RPMI7951 (cell line): ENCODE data around the gene DCXR. TPM values are rescaled to one million over a fixed set of nuclear protein-coding genes. Genes with fewer than 3 reads are reported as not detected.

Experiments used
- DNase-seq: peaks from one replicate; pipeline ENCODE4 v3.0.0-alpha.2; 2012; ENCODE audit warnings: low read depth
- total RNA-seq: library from RNA; depleted of rRNA; stranded (reverse); fragments of >200 nt; shearing (Covaris generic); gene quantifications from 2 replicates; pipeline ENCODE4 v1.2.3, GENCODE V29; 2014

Gene DCXR
- total RNA-seq, 1 experiment from 2014 or later: 82.2 TPM

DNA sequence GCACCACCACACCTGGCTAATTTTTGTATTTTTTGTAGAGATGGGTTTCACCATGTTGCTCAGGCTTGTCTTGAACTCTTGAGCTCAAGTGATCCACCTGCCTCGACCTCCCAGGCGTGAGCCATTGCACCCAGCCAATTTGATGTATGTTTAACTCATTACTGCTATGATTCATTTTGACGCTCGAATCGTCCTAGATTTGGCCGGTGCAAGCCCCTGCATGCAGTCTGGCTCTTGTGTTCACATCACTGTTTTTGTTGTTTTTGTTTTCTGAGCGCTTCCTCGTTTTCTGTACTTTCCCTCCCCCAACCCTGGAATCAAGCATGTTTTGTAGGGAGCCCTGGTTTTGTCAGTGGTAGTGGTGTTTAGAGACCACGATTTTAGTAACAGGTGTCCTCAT is 35.9 kb upstream of the DCXR start:
- DNase-seq: no peak

DNA sequence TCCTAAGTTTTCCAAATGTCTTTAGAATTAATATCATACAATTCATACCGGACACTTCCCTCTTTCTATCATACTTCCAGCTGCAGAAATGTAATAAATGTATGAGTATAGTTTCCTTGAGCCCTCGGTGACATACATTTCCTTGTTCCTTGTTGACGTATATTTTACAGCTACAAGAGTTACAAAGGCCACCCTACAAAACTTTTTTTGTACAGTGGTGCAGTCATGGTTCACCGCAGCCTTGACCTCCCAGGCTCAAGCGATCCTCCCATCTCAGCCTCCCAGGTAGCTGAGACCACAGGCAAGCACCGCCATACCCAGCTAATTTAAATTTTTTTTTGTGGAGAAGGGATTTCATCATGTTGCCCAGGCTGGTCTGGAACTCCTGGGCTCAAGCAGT is 35.3 kb upstream of the DCXR start:
- DNase-seq: no peak

DNA sequence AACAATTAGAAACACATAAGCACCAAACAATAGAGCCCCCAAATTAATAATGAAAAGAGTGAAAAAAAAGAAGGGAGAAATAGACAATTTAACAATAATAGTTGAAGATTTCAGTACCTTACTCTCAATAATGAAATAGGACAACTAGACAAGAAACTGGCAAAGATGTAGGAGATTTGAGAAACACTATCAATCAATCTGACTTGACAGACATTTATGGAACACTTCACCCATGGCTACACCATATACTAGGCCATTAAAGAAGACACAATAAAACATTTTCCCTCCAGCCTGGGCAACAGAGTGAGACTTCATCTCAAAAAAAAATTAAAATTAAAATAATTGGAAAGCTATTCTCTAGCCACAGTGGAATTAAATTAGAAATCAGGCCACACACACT is 33.1 kb upstream of the DCXR start:
- no peak for DNase-seq

DNA sequence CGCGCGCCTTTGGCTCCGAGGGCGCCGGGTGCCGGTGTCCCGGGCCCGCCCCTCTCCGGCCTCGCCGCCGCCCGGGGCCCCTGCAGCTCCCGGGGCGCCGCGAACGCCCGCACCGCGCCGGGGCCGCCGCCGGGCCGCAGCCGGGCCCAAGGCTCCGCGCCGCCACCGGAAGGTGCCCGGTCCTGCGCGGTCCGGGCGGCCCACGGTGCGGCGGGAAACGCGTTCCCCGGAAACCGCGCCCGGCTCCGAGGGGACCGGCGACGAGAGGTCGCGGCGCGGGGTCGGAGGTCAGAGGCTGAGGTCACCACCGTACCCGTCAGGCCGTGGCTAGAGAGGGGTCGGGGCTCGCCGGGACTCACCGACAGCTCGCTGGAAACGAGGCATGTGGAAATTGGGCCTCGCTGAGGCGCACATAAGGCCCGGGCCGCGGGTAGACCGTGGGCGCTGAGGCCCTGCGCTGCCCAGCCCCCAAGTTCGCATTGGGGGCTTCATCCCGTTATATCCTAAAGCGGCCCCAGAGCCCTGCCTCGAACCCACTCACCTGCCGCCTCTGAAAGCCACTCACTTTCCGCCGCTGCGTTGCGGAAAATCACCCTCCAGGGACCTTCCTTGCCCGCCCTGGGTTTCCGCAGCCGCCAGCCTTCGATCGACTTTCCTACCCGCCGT is 28.3 kb upstream of the DCXR start, which contains the start of gene DUS1L:
TSS of gene DUS1L (minus strand) at position 167 of the 666 bp plus-strand sequence. CDS start 745 bp downstream, outside the sequence.
- peak; percentile 43 for DNase-seq

DNA sequence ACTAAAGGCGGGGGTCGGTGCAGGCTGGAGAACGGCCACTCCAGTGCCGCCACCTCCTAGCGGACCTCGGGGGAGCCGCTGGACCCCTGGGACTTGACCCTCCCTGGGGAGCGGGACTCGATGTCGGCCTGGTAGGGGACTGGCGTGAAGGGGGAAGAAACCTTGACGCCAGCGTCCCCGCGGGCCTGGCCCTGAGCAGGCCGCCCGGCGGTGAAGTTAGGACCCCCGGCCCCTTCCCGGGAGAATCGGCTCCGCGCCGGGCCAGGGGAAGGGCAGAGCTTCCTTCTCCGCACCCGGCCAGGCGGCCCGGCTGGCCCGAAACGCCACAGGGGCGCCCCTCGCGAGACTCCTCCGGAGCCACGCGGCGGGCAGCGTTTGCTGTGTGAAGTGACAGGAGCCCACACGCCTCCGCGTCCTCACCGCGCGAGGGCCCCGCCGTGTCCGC is 27.7 kb upstream of the DCXR start:
- peak; percentile 23 for DNase-seq

DNA sequence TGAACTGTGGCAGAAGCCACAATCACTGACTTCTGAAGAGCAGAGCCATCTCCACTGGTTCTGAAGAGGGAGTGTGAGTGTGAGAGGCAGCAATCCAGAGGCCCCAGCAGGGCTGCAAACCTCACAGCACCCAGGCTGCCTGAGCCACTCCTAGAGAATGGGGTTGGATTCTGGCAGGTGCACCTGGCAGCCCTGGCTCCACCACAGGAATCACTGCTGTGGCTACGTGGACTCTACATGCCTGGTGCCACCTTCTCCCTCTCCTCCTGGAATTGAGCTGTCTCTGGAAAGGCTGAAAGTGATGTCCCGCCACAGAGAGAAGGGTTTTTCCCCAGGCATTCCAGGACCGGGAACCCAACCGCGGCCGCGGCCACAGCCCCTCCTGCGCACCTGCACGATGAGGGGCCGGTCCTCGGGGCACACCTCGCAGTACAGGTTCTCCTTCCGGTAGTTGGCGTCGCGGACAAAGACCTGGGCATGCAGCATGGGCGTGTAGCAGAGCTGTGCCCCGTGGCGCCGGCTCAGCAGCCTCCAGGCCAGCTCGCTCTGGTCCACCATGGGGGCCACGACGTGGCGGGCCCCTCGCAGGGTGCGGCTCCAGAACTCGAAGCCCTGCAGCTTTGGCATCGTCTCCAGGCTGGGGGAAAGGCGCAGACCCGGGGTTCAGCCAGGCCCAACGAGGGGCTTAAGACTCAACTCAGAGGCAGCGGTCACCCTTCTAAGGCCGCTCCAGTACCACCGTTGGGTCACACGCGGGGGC is 27.1 kb upstream of the DCXR start:
- DNase-seq: no peak

DNA sequence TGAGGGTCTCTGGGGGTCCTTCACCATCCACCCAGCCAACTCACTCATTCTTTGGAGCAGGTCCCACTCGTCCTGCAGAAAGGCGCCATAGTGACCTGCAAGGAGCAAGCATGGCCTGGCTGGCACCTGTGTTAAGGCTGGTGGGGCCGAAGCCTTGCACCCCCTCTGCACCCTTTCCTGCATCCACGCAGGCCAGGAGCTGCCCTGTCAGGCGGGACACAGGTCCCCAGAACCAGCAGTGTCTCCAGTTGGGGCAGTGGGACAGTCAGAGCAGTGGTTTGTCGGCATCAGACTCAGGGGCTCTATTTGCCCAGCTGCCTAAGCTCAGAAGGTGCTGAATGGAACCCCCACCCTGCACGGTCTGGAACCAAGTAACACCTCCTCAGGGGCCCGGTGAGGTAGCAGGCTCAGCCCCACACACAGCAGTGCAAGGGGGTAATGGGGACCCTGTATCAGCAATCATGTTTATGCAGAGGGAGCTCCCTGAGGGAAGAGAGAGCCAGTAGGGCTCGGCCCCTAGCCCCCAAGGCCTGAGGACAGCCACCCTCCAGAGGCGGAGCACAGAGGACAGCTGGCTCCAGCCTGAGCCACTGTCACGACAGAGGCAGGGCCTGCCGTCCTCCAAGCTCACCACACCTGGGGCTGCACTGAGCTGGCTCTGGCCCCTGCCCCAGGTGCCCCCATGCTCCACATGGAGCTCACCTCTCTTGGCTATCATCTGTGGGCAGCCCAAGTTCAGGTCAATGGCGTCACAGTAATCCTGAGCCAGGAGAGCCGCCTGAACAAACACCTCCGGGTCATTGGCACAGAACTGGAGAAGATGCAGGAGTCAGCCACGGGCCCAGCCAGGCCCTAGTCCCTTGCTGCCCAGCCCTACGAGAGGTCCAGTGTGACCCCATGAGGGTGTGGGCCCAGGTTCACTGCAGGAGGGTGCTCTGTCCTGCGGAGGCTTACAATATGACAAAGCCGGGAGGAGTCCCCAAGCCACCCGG is 26.2 kb upstream of the DCXR start:
- no peak for DNase-seq

DNA sequence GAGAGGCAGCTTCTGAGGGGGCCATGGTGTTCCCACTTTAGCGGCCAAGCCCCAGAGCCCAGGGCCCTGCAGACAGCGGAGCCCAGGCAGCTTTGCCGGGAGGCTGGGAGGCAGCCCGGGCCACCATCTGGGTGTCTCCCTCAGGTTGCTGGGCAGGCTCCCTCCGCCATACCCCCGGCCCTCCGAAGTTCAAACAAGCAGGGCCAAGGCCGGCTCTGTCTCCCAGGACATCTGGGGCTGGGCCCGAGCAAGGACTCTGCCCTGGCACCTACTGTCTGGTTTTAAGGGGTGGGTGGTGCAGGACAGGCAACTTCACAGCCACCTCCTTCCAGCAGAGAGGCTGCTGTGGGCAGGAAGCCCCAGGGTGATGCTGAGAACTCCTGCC is 25.5 kb upstream of the DCXR start:
- DNase-seq: no peak

DNA sequence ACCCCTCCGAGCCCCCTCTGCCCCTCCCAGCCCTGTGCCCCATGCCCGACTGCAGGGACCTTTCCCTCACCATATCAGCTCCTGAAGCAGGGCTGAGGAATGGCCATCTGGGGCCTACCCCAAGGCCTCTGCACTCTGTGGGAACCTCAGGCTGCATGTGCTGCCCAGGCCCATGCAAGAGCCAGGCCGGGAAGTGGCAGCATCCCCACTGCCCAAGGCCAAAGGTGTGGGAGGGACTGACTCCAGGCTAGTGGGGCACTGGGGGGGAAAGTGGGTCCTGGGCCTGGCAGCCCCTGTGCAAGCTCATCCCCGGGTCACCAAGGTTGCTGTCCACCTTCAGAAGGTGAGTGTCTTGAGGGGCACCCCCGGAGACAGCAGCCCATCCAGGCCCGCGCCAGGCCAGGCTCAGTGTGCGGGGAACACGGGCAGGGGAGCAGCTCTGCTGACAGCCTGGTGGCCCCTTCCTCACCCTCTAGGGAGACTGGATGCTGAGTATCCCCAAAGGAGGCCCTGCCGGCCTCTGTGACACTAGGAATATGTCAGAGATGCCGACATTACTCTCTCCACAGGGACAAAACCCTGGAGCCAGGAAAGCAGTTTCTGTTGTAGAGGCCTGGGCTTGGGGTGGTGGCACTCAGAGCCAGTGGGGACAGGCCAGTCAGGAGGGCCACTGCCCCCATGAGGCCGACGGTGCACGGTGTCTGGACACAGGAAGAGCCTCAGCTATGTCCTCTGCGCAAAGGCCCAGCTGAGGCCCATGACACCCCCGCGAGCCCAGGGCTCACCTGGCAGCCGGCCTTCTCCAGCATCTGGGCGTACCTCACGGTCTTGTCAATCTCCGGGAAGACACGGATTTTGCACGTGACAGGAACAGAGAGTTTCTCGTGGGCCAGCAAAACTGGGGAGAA is 24.8 kb upstream of the DCXR start:
- no peak for DNase-seq

DNA sequence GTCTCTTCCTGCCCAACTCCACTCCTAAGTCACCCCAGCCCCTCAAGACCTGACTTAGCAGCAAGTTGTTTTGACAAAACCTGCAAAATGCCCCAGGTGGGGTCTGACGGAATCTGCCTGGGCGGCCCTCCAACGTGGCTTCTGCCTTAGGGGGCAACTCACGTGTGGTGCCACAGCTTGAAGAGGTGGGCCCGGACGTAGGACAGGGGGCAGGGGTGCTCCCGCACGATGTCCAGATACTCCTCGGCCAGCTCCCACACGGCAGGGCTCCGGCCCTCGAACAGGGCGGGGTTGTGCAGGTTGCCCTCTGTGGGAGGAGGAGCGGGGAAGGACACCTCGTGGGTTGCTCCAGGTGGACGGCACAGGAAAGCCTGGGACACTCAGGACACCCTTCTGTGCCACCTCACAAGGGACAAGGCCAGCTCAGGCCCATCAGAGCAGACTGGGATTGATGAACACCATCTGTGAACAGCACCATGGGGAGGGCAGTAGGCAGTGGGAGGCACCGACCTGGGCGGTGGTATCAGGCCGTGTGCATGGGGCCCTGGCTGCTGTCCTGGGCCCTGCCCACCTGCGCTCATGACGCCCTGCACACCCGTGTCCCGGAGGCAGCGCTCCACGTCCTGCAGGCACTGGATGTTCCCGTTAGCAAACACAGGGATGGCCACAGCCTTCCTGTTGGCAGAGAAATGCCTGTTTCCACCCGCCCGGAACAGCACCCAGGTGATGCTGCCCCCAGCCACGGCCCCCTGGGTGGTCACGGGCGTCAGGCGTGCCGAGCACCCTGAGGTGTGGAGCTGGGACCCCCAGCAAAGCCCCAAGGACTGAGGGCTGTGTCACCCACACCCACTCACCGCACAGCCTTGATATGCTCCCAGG is 23.8 kb upstream of the DCXR start:
- DNase-seq: no peak

DNA sequence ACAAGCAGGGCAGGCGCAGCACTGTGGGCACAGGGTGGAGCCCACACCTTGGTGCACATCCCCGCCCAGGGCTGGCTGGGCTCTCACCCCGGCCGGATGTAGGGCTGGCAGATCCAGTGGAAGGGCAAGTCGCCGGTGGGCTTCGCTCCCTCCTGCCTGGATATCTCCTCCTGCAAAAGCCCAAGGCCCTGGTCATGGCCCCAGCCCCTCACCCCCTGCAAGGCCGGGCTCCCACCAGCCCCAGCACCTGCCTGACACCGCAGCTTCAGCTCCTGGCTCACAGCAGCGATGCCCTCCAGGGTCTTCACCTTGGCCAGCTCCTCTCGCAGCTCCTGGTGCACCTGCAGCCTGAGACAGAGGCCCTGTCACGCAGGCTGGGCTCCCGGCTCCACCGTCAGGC is 23.1 kb upstream of the DCXR start:
- no peak for DNase-seq

DNA sequence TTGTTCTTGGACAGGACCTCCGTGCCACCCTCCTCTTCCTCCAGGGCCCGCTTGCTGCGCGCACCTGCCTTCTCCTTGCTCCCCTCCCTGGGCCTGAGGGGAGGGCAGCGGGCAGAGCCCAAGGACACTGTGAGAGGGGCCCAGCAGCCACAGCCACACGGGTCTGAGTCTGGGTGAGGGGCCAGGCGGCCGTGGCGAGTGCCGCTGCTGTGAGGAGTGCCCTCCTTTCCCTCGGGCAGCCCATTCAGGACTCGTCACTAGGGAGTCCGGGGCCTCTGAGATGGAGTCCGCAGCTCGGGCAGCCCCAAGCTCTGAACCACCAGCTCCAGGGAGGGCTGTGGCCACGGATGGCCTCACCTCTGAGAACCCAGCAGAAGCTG is 22.5 kb upstream of the DCXR start:
- DNase-seq: no peak

DNA sequence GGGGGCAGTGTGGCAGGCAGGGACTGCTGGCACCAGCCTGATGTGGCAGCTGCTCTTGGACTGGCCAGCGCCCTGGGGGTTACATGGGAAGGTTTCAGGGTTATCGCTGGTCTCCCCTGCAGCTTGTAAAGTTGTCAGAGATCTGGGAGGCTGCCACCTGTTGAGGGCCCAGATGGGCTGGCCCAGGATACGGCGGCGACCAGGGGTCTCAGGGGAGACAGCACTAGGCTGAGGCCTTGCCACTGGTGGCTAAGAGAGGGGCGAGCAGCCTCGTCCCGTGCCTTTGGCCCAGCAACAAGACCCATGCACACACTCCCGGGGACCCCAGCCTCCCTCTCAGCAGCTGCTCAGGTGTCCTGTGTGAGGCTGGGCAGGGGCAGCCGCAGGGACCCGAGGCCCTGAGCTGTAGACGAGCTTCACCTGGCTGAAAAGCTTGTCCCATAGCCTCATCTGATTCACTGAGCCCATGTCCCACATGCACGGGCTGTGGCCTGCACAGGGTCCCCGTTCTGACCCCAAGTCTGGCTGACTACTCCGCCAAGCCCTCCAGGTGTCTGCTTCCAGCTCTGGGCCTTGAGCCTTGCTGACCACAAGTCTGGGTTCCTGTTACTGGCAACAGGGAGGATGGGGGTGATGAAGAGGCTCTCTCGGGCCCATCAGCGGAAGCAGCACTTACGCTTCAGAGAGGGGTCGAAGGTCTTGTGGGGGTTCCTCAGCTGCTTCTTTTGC is 21.9 kb upstream of the DCXR start:
- DNase-seq: no peak

DNA sequence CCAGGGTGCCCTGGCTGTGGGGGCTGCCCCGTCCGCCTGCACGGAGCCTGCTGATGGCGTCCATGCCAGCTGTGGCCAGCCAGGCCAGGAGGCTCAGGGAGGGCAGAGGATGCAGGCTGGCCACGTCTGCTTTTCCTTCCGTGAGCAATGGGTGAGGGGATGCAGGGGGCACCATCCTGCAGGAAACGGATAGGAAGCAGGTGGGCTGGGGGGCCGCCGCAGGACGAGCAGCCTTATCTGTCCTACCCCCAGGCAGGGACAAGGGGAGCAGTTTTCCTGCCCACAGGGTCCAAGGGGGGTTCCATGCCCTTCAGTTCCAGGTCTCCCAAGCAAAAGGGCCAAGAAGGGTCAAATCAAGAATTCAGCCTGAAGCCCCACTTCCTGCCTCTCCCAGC is 21.4 kb upstream of the DCXR start:
- DNase-seq: no peak

DNA sequence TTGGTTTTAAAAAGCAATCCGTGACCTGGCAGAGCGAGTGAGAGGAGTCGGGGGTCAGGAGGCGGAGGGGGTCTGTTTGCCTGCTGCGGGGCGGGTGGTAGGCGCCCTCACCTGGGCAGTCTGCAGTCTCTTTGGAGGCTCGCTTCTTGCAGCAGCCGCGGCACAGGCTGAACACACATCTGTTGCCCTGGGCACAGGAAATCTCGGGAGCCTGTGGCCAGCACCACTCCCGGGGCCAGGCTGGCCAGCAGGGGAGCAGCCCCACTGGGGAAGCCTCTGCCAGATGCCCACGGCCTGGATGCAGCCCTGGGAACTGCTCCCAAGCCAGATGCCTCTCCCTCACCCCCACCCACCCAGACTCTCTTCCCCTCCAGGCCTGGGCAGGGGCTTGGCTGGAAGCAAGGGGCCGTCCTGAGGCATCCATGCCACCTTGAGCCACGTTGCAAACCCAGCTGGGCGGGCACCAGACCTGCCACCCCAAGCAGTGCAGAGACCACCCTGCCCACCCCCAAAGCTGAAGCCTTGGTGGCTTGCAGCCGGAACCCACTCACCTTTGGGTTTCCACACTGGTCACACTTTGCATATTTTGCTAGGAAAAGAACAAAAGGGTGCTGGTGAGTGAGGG is 20.8 kb upstream of the DCXR start:
- no peak for DNase-seq

DNA sequence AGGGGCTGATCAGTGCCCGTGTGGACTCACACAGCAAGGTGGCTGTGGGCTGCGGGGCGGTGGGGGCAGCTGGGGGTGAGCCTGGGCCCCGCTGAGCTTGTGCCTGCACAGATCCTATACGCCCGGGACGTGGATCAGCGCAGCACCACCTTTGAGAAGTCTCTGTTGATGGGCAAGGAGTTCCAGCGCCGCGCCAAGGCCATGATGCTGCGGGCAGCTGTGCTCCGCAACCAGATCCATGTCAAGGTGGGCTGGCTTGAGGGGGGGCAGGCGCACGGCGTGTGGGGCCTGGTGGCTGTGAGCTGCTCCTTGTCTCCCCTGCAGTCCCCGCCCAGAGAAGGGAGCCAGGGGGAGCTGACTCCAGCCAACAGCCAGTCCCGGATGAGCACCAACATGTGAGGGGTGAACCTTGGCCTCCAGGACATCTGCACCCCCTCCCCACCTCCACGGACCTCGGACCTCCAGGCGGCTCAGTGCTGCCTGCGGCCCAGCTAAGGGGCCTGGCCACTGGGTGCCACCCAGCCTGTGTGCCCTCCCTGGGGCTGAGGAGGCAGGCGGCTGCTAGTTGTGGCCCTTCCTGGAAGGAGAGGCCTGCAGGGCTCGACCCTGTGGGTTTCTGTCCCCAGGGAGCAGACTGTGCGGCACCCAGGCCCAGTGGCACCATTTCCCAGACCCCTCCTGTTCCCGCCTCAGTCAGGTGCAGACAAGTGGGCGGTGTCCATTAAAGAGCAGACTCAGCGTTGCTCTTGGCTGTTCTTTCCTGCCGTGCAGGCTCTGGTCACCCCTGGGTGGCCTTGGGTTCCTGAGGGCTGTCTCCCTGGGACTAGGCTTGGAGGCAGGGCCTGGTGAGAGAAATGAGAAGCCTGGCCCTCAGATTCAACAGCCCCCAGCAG is 19.5 kb upstream of the DCXR start:
- DNase-seq: no peak

DNA sequence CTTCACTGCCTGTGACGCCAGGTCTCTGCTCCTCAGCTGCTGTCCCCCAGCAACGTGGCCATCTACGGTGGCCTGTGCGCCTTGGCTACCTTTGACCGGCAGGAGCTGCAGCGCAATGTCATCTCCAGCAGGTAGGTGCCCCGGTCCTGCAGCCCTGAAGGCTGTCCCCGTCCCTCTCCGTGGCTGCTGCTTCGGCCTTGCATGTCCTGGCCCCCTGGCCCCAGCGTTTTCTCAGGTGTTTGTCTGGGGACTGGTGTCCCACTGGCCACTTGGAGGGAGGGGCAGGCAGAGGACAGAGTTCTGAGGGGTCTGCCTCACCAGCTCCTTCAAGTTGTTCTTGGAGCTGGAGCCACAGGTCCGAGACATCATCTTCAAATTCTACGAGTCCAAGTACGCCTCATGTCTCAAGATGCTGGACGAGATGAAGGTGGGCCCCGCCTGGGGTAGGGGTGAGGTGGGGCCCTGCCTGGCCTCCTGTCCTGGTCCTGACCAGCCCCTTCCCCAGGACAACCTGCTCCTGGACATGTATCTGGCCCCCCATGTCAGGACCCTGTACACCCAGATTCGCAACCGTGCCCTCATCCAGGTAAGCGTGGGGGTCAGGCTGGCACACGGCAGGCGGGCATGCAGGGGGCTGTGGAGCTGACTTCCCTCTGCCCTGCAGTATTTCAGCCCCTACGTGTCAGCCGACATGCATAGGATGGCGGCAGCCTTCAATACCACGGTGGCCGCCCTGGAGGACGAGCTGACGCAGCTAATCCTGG is 18.6 kb upstream of the DCXR start:
- no peak for DNase-seq
